Measurements from ENCODE around the gene LPIN3.

GRCh38 chr20:41365777-41366545, 25.3 kb downstream of the LPIN3 start:
- TF ChIP-seq CTCF (IDR thresholded peaks at IDR 0.05) (no peak), POLR2A (IDR thresholded peaks at IDR 0.05) (no peak)

Data from Peyer's patch (tissue), 4 donors.